Endothelial cell of umbilical vein (primary cell): ENCODE data around the gene AMN1. TPM values are rescaled to one million over a fixed set of nuclear protein-coding genes. Genes with fewer than 3 reads are reported as not detected.
A peak's percentile ranks its signal among the peaks of the same experiment; 100 is the strongest.

ENCODE experiments used
- BruUV-seq: library from RNA; stranded (reverse); fragments of 400-500 nt; replicated peaks from 2 replicates; lab custom pipeline; 2021; lab: Mats Ljungman, UMichigan
- CTCF ChIA-PET: fragments of 300-600, 350-600 bp; sonication (Branson Sonifier 250); formaldehyde crosslinking; loops from one replicate; lab custom pipeline; 2021; ENCODE audit warnings: antibody characterized with exemption, inconsistent platforms; lab: Charles Lee
- POLR2A ChIA-PET: fragments of 300-600, 350-600 bp; sonication (Branson Sonifier 250); formaldehyde crosslinking; loops from one replicate; lab custom pipeline; 2021; ENCODE audit warnings: antibody characterized with exemption, inconsistent platforms; lab: Charles Lee
- DNase-seq: peaks from one replicate; pipeline ENCODE4 v3.0.0-alpha.2; 2011; ENCODE audit warnings: low read depth, low spot score
- FAIRE-seq: peaks from 2 replicates; lab custom pipeline; 2011; peaks lifted over from hg19 to GRCh38; lab: Jason Lieb, UNC
- H2AFZ ChIP-seq: 2 replicates; pipeline ENCODE4 v1.6.0; 2012; ENCODE audit warnings: low read depth, low read length, control low read depth, inconsistent platforms
- H3K27ac ChIP-seq: 2 replicates; pipeline ENCODE4 v1.5.1; 2011; ENCODE audit warnings: low read depth, mild to moderate bottlenecking, control low read depth, low read length, moderate library complexity; ENCODE audit not compliant: insufficient read depth
- H3K27me3 ChIP-seq, 2 experiments: 2 replicates each; pipeline versions ENCODE4 v1.6.0 to v1.6.1; 2011; ENCODE audit warnings: low read length in 2 of 2, mixed read lengths in 1 of 2; ENCODE audit not compliant: control insufficient read depth in 2 of 2, insufficient read depth in 2 of 2
- H3K36me3 ChIP-seq, 2 experiments: 2 replicates in 1 of 2; 3 replicates in 1 of 2; pipeline ENCODE4 v1.5.1; 2011; ENCODE audit warnings: low read length in 2 of 2, mild to moderate bottlenecking in 1 of 2, moderate library complexity in 1 of 2; ENCODE audit not compliant: control insufficient read depth in 2 of 2, insufficient read depth in 2 of 2; ENCODE audit errors: extremely low read depth in 1 of 2
- H3K4me1 ChIP-seq: 3 replicates; pipeline ENCODE4 v1.5.1; 2011; ENCODE audit warnings: mild to moderate bottlenecking, low read length; ENCODE audit not compliant: control insufficient read depth, insufficient read depth; ENCODE audit errors: extremely low read depth
- H3K4me2 ChIP-seq: 2 replicates; pipeline ENCODE4 v1.6.1; 2011; ENCODE audit warnings: low read length, control low read depth, mixed read lengths; ENCODE audit not compliant: insufficient read depth
- H3K4me3 ChIP-seq, 3 experiments: fragments of 200-600 bp in 1 of 3; sonication (generic), shearing (Covaris generic) in 1 of 3; replicated peaks in 1 of 3; 2 replicates each; pipeline ENCODE4 v1.5.1; 2011 to 2016; ENCODE audit warnings: control low read depth in 3 of 3, low read length in 3 of 3, mild to moderate bottlenecking in 2 of 3, inconsistent platforms in 1 of 3, low read depth in 1 of 3, moderate library complexity in 1 of 3; ENCODE audit not compliant: insufficient read depth in 1 of 3
- H3K79me2 ChIP-seq: 2 replicates; pipeline ENCODE4 v1.6.0; 2012; ENCODE audit warnings: low read length, inconsistent platforms; ENCODE audit not compliant: control insufficient read depth, insufficient read depth
- H3K9ac ChIP-seq: replicated peaks from 2 replicates; pipeline ENCODE3; 2011; ENCODE audit warnings: low read length, control low read depth; ENCODE audit not compliant: insufficient read depth; ENCODE audit errors: extremely low read depth
- H3K9me1 ChIP-seq: replicated peaks from 3 replicates; pipeline ENCODE4 v1.6.0; 2011; ENCODE audit warnings: mild to moderate bottlenecking, low read length; ENCODE audit not compliant: control insufficient read depth, insufficient read depth; ENCODE audit errors: extremely low read depth
- H3K9me3 ChIP-seq: replicated peaks from 2 replicates; pipeline ENCODE4 v1.5.1; 2012; ENCODE audit warnings: low read length, inconsistent platforms; ENCODE audit not compliant: control insufficient read depth, insufficient read depth
- H4K20me1 ChIP-seq: replicated peaks from 2 replicates; pipeline ENCODE3; 2011; ENCODE audit warnings: mild to moderate bottlenecking, low read length; ENCODE audit not compliant: control insufficient read depth, insufficient read depth; ENCODE audit errors: extremely low read depth
- FOS ChIP-seq: IDR thresholded peaks from 2 replicates; pipeline ENCODE4 v1.6.1; 2011; ENCODE audit warnings: mild to moderate bottlenecking, low read length, moderate library complexity, borderline replicate concordance; ENCODE audit not compliant: insufficient read depth
- GATA2 ChIP-seq: IDR thresholded peaks from 2 replicates; pipeline ENCODE4 v1.7.0; 2011; ENCODE audit warnings: low read depth, mild to moderate bottlenecking, moderate library complexity, mixed read lengths, low read length; ENCODE audit not compliant: insufficient read length, insufficient read depth
- JUN ChIP-seq: IDR thresholded peaks from 2 replicates; pipeline ENCODE4 v1.6.1; 2011; ENCODE audit warnings: borderline replicate concordance, low read depth; ENCODE audit not compliant: insufficient read length, insufficient read depth
- MYC ChIP-seq: IDR thresholded peaks from one replicate; pipeline ENCODE4 v1.6.1; 2011; ENCODE audit warnings: mild to moderate bottlenecking, low read depth, low read length
- POLR2A ChIP-seq: IDR thresholded peaks from 2 replicates; pipeline ENCODE4 v1.6.1; 2012; ENCODE audit warnings: low read depth, mild to moderate bottlenecking, control low read depth, low read length
- dilution Hi-C: fragments of 300-500 bp; cut with MboI; formaldehyde crosslinking; loops from one replicate; pipeline ENCODE4 v1.15.0; 2019; ENCODE audit warnings: low sequenced_read_pairs; ENCODE audit not compliant: extremely low pct_ligation_motif_present
- intact Hi-C: fragments of 100-400 bp; cut with micrococcal nuclease; formaldehyde crosslinking; loops from one replicate; pipeline ENCODE4 v1.10.0; 2022
- polyA plus RNA-seq, 4 experiments: library from polyadenylated mRNA; depleted of rRNA in 3 of 4; stranded (reverse) in 3 of 4; unstranded in 1 of 4; fragments of >200 nt; gene quantifications; 2 replicates each; pipeline versions ENCODE4 v1.2.1 to v1.2.3, GENCODE V29; 2011 to 2012; ENCODE audit warnings: missing spikeins in 1 of 4
- total RNA-seq: library from RNA; stranded (reverse); gene quantifications from 2 replicates; pipeline ENCODE4 v1.2.3, GENCODE V29; 2021
- TF ChIP-seq, protein P1 (sequence below), 2 donors: IDR thresholded peaks; 1 replicate in 1 of 2; 2 replicates in 1 of 2; pipeline ENCODE4 v1.5.1; 2011; ENCODE audit warnings: low read length in 2 of 2, mild to moderate bottlenecking in 2 of 2, moderate library complexity in 2 of 2, control low read depth in 1 of 2, inconsistent platforms in 1 of 2, low read depth in 1 of 2; ENCODE audit not compliant: insufficient read depth in 1 of 2; ENCODE audit errors: extremely low read depth in 1 of 2

Gene AMN1
- total and polyA plus RNA-seq, 2 donors (not counting 3 experiments of a cell fraction or from before 2014, with no cell fraction given) = 8.5 to 18.0 TPM

DNA sequence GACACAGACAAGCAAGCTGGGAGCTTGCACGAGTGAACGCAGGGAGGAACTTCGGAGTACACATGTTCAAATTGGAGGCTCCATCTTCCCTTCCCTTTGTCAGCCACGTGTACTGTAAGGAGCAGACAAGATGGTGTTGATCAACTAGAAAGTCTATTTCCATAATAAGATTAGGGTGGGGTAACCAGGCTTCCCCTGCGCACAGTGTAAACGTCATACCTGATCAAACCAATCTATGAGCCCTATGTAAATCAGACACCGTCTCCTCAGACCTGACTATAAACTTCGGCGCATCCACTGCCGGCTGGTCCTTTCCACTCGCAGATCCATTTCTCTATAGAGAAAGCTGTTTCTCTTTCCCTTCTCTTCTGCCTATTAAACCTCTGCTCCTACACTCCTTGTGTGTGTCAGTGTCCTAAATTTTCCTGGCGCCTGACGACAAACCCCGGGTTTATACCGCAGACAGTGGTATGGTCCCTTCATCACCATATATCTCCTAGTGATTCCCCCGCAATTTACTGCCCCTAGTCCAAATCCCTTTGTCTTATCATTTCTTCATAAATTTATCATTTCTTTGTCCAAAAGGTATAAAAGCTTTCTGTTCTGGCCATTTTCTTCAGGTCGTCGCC lies 76.8 kb downstream of the AMN1 start:
- intact Hi-C loops = loop anchor here (2.0 to 10.0 kb wide), 3 partner anchors 409 to 1023 kb away; partner anchors contain the start of gene DNM1L
- no peak overlapping the region for H3K4me2 ChIP-seq
- POLR2A ChIA-PET = no interaction called here
- DNase-seq (no peak), FAIRE-seq (no peak)
- no TSS peak for BruUV-seq
- H3K27me3 ChIP-seq = no peaks in the 10 kb centered on the region
- TF ChIP-seq POLR2A = no peak
- TF ChIP-seq JUN = no peak
- TF ChIP-seq FOS = no peak
- no peak for TF ChIP-seq GATA2
- H3K9ac ChIP-seq = no peak overlapping the region
- H4K20me1 ChIP-seq = no peaks in the 10 kb centered on the region
- H3K27ac ChIP-seq = no peak overlapping the region
- dilution Hi-C loops = no loop called here
- no peaks in the 10 kb centered on the region for H3K36me3 ChIP-seq
- peaks cover 3% of the 10 kb centered on the region for H3K4me1 ChIP-seq
- CTCF ChIA-PET = interaction anchor here (1.6 to 4.7 kb wide), 6 partner anchors 31 to 713 kb away, joined by 4 to 140 read pairs (median 21); no protein-coding TSS in a partner anchor
- H2AFZ ChIP-seq = no peak overlapping the region
- H3K4me3 ChIP-seq = no peak overlapping the region
- H3K9me3 ChIP-seq = no peaks in the 10 kb centered on the region
- H3K9me1 ChIP-seq = no peaks in the 10 kb centered on the region
- no peaks in the 10 kb centered on the region for H3K79me2 ChIP-seq

DNA sequence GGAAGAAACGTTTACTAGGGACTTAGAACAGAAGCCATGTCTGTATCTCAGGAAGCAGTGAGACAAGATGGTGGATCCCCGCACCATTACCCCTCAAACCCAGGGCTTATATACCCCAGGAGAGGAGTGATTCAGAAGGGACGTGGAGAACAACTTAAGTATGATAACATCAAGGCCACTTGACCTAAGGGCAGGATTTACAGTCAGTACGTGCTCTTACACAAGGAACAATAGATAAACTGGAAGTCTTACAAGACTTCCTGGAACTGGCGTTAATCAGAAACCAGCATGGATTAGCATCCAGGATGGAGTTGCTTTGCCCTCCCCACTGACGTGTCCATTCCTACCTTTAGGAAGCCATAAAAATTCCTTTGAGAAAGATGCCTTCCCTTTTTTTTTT lies 77.9 kb downstream of the AMN1 start:
- H3K4me3 ChIP-seq = no peak overlapping the region
- intact Hi-C loops = loop anchor here (10.0 kb wide), 2 partner anchors 804 to 1024 kb away; partner anchors contain the start of gene DNM1L
- peak overlapping the region; percentile 85 for H2AFZ ChIP-seq
- no TSS peak for BruUV-seq
- H3K27ac ChIP-seq = no peak overlapping the region
- POLR2A ChIA-PET = no interaction called here
- peaks cover 3% of the 10 kb centered on the region for H3K4me1 ChIP-seq
- no peaks in the 10 kb centered on the region for H3K27me3 ChIP-seq
- CTCF ChIA-PET = interaction anchor here (1.0 to 4.7 kb wide), 2 partner anchors 248 to 661 kb away, joined by 6 to 140 read pairs; no protein-coding TSS in a partner anchor
- DNase-seq = no peak
- no peaks in the 10 kb centered on the region for H3K9me1 ChIP-seq
- no peaks in the 10 kb centered on the region for H4K20me1 ChIP-seq
- no peak overlapping the region for H3K4me2 ChIP-seq
- no peaks in the 10 kb centered on the region for H3K36me3 ChIP-seq
- no peak overlapping the region for H3K9ac ChIP-seq
- peak; percentile 48 for TF ChIP-seq GATA2
- no peak for TF ChIP-seq JUN
- TF ChIP-seq, protein P1, sequence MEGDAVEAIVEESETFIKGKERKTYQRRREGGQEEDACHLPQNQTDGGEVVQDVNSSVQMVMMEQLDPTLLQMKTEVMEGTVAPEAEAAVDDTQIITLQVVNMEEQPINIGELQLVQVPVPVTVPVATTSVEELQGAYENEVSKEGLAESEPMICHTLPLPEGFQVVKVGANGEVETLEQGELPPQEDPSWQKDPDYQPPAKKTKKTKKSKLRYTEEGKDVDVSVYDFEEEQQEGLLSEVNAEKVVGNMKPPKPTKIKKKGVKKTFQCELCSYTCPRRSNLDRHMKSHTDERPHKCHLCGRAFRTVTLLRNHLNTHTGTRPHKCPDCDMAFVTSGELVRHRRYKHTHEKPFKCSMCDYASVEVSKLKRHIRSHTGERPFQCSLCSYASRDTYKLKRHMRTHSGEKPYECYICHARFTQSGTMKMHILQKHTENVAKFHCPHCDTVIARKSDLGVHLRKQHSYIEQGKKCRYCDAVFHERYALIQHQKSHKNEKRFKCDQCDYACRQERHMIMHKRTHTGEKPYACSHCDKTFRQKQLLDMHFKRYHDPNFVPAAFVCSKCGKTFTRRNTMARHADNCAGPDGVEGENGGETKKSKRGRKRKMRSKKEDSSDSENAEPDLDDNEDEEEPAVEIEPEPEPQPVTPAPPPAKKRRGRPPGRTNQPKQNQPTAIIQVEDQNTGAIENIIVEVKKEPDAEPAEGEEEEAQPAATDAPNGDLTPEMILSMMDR (IDR thresholded peaks at IDR 0.05; ENCODE audit: extremely low read depth in 1 of 2, insufficient read depth in 1 of 2, low read depth in 1 of 2, low read length in 2 of 2) = no peak
- no peak for TF ChIP-seq MYC
- dilution Hi-C loops = no loop called here
- H3K9me3 ChIP-seq = no peaks in the 10 kb centered on the region
- no peaks in the 10 kb centered on the region for H3K79me2 ChIP-seq
- no peak for FAIRE-seq
